GM19463 (cell line): Measurements from ENCODE around the gene ELP6.
A peak's percentile ranks its signal among the peaks of the same experiment; 100 is the strongest.

Source experiments
- ATAC-seq: cut with Tn5 transposase; IDR thresholded peaks from one replicate; pipeline ENCODE4 v1.9.1; 2021; ENCODE audit warnings: mild to moderate bottlenecking, moderate library complexity; ENCODE audit not compliant: unreplicated experiment

The ELP6 gene

GRCh38 chr3:47513125-47513929, at the start of gene ELP6:
TSS of gene ELP6 (minus strand) at chr3:47513712. CDS start at chr3:47513590, 122 bp downstream.
- peak; percentile 96 for ATAC-seq

DNA sequence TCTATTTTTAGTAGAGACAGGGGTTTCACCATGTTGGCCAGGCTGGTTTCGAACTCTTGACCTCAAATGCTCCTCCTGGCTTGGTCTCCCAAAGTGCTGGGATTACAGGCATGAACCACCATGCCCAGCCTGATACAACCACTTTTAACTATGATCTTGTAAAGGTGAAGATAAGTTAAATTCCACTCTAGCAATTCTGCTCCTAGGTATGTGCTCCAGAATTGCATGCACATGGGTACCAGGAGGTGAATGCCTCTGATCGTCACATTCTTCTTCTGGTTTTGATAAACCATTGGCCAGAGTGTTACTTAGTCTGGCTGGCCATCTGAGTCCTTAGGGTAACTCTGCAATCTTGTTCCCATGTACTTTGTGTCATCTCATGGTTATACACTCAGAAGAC, 42.8 kb upstream of the ELP6 start:
- ATAC-seq: no peak

DNA sequence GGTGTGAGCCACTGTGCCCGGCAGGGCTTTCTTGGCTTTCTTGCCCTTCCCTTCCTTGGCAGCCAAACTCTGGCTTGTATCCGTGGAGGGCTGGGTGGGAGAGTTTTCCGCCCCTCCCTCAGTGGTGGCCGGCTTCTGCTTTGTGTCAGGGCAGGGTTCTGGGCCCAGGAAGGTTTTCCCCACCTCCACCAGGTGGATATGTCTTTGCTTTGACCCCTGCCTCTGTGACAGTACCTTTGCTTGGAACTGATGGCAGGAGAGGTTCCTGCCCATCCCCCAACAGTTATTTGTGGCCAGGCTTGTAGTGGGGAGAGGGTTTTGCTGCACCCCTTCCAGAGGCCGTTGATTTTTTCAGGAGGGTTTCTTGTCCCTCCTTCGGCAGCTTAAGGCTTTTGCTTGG, 40.8 kb upstream of the ELP6 start:
- no peak for ATAC-seq

DNA sequence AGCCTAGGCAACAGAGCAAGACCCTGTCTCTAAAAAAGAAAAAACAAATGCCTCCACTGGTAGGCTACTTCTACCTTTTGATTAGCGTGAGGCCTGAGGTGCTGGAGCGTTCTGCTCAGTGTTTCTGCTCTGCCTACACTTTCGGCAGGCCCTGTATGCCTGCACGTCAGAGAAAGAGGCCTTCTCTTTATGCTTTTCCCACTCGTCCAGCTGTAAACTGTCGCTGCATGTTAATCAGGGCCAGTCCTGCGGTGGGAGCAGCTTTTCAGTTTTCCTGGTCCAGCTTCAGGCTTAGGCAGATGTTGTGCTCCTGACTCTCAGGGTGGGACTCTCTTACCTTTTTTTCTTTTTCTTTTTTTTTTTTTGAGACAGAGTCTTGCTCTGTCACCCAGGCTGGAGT, 39.9 kb upstream of the ELP6 start:
- ATAC-seq: no peak

DNA sequence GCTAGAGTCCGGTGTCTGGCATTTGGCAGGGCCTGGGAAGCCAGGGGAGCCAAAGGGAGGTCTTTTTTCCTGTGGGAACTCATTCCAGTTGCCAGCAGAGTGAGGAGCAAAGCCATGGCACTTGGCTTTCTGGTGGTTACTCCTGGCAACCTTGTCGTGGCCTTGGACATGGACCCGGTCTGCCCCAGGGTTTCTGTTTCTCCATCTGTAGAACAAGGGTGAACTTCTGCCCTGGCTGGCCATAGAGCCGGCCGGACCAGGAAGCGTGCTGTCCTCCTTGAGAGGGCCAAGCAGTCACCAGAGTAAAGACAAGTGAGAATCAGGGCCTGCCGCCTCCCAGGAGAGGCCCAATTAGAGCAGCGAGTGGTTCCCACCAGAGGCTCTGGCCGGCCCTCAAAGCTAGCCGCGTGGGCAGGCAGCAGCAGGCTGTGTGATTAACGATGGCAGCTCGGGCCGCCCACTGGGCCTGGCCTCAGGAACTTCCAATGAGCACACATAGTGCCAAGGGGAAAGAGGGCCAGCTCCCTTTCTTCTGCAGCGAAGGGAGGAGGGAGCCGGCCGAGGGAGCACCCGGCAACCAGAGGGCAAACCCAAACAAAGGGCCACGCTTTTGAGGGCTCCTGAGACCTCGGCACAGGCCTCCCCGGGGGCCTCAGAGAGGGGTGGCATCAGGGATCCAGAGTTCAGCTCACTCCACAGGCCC, 29.1 kb upstream of the ELP6 start:
- no peak for ATAC-seq

- no peak for ATAC-seq
Measured at GRCh38 chr3:47541583-47542108, 28.1 kb upstream of the ELP6 start.

DNA sequence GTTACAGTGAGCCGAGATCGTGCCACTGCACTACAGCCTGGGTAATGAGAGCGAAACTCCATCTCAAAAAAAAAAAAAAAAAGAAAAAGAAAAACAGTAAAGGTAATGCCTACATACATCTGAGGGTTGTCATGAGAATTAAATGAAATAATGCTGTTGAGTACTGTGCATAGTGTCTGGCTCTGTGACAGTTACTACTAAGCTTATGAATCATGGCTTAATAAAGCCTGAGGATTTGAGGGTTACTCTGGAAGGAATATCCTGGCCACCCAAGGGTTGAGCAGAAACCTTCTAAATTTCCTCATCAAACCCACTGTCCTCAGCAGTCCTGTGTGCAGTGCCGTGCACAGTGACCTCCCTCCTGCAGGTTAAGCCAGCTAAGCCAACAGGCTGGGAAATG, 26.8 kb upstream of the ELP6 start:
- no peak for ATAC-seq

DNA sequence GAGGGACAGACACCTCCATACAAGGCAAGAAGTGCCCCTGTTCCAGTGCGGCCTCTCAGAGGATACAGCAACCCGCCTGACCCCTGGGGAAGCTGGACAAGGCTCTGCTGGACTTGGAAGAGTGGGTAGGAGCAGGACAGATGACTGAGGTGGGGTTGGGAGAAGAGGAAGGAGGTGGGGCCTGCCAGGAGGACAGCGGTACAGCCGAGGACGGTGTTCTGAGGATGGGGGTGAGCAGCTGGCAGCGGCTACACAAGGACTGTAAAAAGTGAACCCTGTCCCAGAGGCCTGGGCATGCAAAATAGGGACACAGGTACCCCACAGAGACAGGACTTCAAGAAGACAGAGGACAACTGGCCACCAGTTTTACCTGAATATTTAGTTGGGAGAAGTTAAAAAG, 23.5 kb upstream of the ELP6 start:
- no peak for ATAC-seq

- no peak for ATAC-seq
Measured at GRCh38 chr3:47536221-47536891, 22.8 kb upstream of the ELP6 start.

DNA sequence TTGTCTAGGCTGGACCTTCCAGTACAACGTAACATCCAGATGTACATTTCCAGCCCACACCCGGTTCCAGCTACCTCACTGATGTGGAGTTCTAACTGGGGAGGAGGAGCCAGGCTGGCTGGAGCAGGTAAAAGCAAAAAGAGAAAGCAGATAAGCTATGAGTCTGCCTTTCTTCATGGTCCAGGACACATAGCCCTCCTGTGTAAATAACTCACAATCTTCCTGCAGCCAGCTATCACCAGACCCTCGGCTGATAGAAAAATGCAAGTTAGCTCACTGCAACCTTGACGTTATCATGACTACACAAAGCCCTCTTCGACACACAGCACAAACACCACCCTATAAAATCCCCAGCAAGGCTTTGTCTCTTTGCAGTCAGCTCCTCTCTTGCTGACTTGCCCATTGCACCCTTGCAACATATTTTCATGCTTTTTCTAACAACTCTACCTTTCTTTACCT, 20.5 kb upstream of the ELP6 start:
- ATAC-seq: no peak

DNA sequence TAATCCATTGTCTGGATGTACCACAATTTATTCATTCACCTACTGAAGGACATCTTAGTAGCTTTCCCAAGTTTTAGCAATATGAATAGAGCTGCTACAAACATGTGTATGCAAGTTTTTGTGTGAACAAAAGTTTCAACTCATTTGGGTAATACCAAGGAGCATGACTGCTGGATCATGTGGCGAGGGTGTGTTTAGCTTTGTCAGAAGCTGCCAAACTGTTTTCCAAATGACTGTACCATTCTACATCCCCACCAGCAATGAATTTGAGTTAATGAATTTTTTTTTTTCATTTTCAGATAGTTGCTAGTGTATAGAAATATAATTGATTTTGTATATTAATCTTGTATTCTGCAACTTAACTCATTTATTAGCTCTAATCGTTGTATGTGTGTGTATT, 20.0 kb upstream of the ELP6 start:
- no peak for ATAC-seq

DNA sequence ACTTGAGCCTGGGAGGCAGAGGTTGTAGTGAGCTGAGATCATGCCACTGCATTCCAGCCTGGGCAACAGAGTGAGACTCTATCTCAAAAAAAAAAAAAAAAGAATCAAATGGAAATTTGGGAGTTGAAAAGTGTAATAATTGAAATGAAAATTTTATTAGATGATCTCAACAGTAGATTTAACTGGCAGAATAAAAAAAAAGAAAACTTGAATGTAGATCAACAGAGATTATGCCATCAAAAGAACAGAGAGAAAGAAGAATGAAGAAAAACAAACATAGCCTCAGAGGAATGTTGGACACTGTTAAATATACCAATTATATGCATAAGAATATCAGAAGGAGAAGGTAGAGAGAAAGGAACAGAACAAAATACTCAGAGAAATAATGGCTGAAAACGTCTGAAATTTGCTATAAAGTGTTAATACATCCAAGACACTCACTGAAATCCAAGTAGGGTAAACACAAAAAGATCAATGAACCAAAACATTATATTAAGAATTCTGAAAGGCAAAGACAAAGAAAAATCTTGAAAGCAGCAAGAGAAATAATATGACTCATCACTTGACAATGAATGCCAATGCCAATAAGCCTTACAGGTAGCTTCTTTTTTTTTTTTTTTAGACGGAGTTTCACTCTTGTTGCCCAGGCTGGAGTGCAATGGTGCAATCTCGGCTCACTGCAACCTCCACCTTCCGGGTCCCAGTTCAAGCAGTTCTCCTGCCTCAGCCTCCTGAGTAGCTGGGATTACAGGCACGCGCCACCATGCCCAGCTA, 14.6 kb upstream of the ELP6 start:
- no peak for ATAC-seq

DNA sequence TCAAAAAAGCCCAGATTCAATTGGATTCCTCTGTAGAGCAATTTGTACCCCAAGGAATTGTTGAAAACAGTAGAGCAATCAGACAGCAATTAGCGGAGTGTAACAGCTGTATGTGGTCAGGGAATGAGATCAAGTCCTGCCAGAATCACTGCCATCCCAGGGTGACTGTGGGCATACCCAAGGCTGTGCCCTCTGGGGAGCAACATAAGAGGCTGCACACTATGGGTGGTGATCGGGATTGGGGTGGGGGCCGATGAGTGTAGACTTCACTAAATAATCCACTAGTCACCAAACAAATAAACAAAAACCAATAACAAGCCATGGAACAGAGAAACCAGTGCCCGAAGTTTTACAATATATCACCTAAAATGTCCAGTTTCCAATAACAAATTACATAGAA, 12.1 kb upstream of the ELP6 start:
- no peak for ATAC-seq

DNA sequence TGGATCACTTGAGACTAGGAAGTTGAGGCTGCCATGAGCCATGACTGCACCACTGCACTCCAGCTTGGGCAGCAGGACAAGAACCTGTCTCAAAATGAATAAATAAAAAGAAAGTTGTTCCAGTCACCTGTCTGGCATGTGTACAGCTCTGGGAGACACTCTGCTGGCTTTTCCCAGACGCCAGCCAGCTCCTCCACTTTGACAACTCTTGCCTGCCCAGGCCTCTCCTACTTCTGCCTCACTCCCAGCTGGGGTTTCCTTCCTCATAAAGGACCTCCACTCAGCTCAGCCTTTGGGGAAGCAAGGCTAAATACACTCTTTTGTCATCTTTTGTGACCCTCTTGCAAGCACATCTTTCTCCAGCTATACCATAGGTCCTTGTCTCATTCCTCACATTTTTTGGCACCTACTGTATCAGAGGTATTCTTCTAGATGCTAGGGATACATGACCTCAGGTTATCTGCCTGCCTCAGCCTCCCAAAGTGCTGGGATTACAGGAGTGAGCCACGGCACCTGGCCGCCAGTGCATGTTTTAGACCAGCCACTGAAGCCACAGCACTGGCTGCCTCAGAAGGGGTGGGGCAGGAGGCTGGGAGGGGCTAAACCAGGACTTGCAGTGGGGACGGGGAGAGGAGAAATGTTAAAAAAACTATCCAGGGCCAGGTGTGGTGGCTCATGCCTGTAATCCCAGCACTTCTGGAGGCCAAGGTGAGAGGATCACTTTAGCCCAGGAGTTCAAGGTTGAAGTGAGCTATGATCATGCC, 10.0 kb upstream of the ELP6 start:
- ATAC-seq: no peak

DNA sequence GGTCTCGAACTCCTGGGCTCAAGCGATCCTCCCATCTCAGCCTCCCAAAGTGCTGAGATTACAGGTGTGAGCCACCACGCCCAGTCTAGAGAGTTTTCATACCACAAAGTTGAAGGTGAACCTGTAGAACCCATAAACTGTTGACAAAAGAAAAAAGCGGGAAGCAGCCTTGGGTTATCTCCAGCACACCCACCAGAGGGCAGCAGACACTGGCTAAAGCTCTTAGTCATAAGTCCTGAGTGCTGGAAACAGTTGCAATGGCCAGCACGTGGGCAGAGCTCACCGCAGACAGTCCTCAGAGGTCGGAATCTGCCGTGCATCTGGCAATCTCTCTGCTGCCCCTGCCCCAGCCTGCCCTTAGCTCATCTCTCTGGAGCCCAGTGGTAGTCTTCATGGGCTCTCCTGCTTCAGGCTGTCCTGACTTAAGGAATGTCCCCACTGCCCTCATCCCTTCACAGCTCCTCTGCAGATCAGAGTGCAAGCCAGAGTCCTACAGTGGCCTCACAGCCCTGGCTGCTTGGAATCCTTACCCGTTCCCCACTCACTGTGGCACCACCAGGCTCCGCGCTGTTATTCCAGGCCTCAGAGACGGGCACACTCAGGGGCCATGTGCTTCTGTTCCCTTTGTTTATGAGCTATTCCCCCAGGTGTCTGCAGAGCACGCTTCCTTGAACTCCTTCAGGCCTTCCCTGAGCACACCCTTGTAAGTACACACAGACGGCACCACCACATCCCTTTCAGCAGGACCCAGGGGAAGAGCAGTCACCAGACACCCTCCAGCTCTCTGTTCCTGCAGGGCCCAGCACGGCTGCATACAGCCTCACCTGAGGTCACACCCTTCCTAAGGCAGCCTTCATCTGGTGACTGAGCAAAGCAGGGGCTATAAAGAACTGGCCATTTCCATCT, 8.8 kb upstream of the ELP6 start:
- ATAC-seq: peak; percentile 69

- no peak for ATAC-seq
Measured at GRCh38 chr3:47520756-47521155, 7.2 kb upstream of the ELP6 start.

DNA sequence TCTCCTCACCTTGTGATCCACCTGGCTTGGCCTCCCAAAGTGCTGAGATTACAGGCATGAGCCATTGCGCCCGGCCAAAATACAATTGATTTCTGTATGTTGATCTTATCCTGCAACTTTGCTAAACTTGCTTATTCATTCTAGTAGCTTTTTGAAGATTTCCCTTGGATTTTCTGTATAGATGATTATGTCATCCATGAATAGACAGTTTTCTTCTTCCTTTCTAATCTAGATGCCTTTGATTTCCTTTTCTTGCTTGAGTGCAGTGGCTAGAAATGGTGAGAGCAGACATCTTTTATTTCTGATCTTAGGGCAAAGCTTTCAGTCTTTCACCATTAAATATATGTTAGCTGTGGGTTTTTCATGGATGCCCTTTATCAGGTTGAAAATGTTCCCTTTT, 4.4 kb upstream of the ELP6 start:
- ATAC-seq: no peak

- no peak for ATAC-seq
Measured at GRCh38 chr3:47515864-47516319, 2.4 kb upstream of the ELP6 start.

DNA sequence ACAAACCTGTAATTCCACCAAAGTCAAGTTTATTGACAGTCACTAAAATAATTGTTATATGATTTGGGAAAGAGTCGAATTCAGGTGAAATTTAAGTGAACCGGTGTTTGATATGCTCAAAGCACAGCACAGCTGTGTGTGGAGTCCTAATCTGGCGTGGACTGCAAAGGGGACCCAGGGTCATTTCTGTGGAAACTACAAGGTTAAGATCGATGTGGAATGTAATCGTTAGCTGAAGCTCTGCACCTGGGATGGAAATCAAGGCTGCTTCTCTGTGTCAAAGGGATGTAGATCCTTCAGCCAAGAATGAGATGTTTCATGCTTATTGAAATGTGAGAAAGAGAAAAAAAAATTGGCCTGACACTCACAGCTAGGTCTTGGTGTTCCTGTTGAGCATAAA, 1.6 kb upstream of the ELP6 start:
- no peak for ATAC-seq
